MM.1S (cell line): Measurements from ENCODE around the gene MSI2.

Experiments
- DNase-seq: peaks from one replicate; pipeline ENCODE4 v3.0.0-alpha.2; 2015
- H2AFZ ChIP-seq: fragments of 300-600 bp; sonication (generic); 2 replicates; pipeline ENCODE4 v1.6.0; 2016; ENCODE audit warnings: antibody characterized with exemption, low read length
- H3F3A ChIP-seq: fragments of 300-600 bp; sonication (generic); 2 replicates; pipeline ENCODE4 v1.6.1; 2016; ENCODE audit warnings: mild to moderate bottlenecking, antibody characterized with exemption, low read length, moderate library complexity, mixed read lengths; ENCODE audit not compliant: insufficient read depth
- H3K27ac ChIP-seq: fragments of 300-600 bp; sonication (generic); 2 replicates; pipeline ENCODE4 v1.5.1; 2016; ENCODE audit warnings: mild to moderate bottlenecking, low read length
- H3K27me3 ChIP-seq: fragments of 300-600 bp; sonication (generic); replicated peaks from 2 replicates; pipeline ENCODE4 v1.6.0; 2016; ENCODE audit warnings: low read length; ENCODE audit not compliant: insufficient read depth
- H3K36me3 ChIP-seq: fragments of 300-600 bp; sonication (generic); replicated peaks from 2 replicates; pipeline ENCODE4 v1.6.1; 2016; ENCODE audit warnings: mild to moderate bottlenecking, low read length, mixed read lengths; ENCODE audit not compliant: insufficient read depth
- H3K4me1 ChIP-seq: fragments of 300-600 bp; sonication (generic); 2 replicates; pipeline ENCODE4 v1.6.1; 2016; ENCODE audit warnings: low read length, mixed read lengths
- H3K4me2 ChIP-seq: fragments of 300-600 bp; sonication (generic); 2 replicates; pipeline ENCODE4 v1.6.0; 2016; ENCODE audit warnings: low read depth, low read length
- H3K4me3 ChIP-seq: fragments of 300-600 bp; sonication (generic); 2 replicates; pipeline ENCODE4 v1.5.1; 2016; ENCODE audit warnings: low read length, mixed read lengths
- H3K79me2 ChIP-seq: fragments of 300-600 bp; sonication (generic); 2 replicates; pipeline ENCODE4 v1.6.1; 2016; ENCODE audit warnings: mixed run types, low read length, mixed read lengths
- H3K9ac ChIP-seq: fragments of 300-600 bp; sonication (generic); 2 replicates; pipeline ENCODE4 v1.6.1; 2016; ENCODE audit warnings: low read length, mixed read lengths
- H3K9me2 ChIP-seq: fragments of 300-600 bp; sonication (generic); replicated peaks from 2 replicates; pipeline ENCODE4 v1.6.1; 2016; ENCODE audit warnings: mild to moderate bottlenecking, low read length, mixed read lengths; ENCODE audit not compliant: insufficient read depth
- H3K9me3 ChIP-seq: fragments of 300-600 bp; sonication (generic); replicated peaks from 2 replicates; pipeline ENCODE4 v1.6.1; 2016; ENCODE audit warnings: mild to moderate bottlenecking, low read length, mixed read lengths; ENCODE audit not compliant: insufficient read depth
- H4K20me1 ChIP-seq: fragments of 300-600 bp; sonication (generic); 2 replicates; pipeline ENCODE4 v1.6.1; 2016; ENCODE audit warnings: mild to moderate bottlenecking, low read length, moderate library complexity, mixed read lengths; ENCODE audit not compliant: insufficient read depth
- CTCF ChIP-seq: fragments of 300-600 bp; sonication (generic); IDR thresholded peaks from 2 replicates; pipeline ENCODE4 v1.5.1; 2016; ENCODE audit warnings: antibody characterized with exemption, low read length, mixed read lengths
- EZH2 ChIP-seq: fragments of 300-600 bp; sonication (generic); optimal IDR thresholded peaks from 2 replicates; pipeline ENCODE3; 2017; ENCODE audit warnings: low read depth, mild to moderate bottlenecking, antibody characterized with exemption, low read length, mixed read lengths
- EZH2phosphoT487 ChIP-seq: fragments of 300-600 bp; sonication (generic); IDR thresholded peaks from 2 replicates; pipeline ENCODE4 v1.6.1; 2018; ENCODE audit warnings: antibody characterized with exemption, low read length

The MSI2 gene

GRCh38 chr17:57270801-57271245 lies 14.5 kb downstream of the MSI2 start:
- Histone ChIP-seq H3K4me1 (peaks cover 14% of the 10 kb centered on the region), H3K27me3 (no peaks in the 10 kb centered on the region), H3K9me2 (no peaks in the 10 kb centered on the region), H3F3A (peaks cover 7% of the 10 kb centered on the region; the same call in 1 of the 2 replicates), H3K9me3 (no peaks in the 10 kb centered on the region), H3K4me2 (no peak overlapping the region), H3K27ac (no peak overlapping the region), H3K36me3 (no peaks in the 10 kb centered on the region; the same call in 1 of the 2 replicates), H4K20me1 (no peaks in the 10 kb centered on the region), H3K79me2 (peaks cover 93% of the 10 kb centered on the region), H3K4me3 (no peak overlapping the region), H3K9ac (no peak overlapping the region), H2AFZ (no peak overlapping the region)
- no peak for DNase-seq
- TF ChIP-seq EZH2 (no peak), EZH2phosphoT487 (no peak), CTCF (no peak)

- peak overlapping the region; percentile 32; the same call in 1 of the 2 replicates for H3K4me2 ChIP-seq
- H3K4me3 ChIP-seq, result no peak overlapping the region
- H3K27ac ChIP-seq, result peak overlapping the region; percentile 17; the same call in 1 of the 2 replicates
- no peak overlapping the region for H3K9ac ChIP-seq
- H4K20me1 ChIP-seq, result no peaks in the 10 kb centered on the region
- H3K36me3 ChIP-seq, result peaks cover 5% of the 10 kb centered on the region
- H3K79me2 ChIP-seq, result peaks cover 96% of the 10 kb centered on the region
- no peak overlapping the region for H2AFZ ChIP-seq
- H3F3A ChIP-seq, result peaks cover 7% of the 10 kb centered on the region; the same call in 1 of the 2 replicates
- TF ChIP-seq CTCF (no peak), EZH2 (no peak), EZH2phosphoT487 (no peak)
- peaks cover 14% of the 10 kb centered on the region for H3K4me1 ChIP-seq
- DNase-seq, result no peak
- no peaks in the 10 kb centered on the region for H3K9me2 ChIP-seq
- no peaks in the 10 kb centered on the region for H3K9me3 ChIP-seq
- no peaks in the 10 kb centered on the region for H3K27me3 ChIP-seq
Measured at GRCh38 chr17:57271821-57272220, 15.5 kb downstream of the MSI2 start.

GRCh38 chr17:57273490-57273889 lies 17.2 kb downstream of the MSI2 start:
- Histone ChIP-seq H3K9ac (no peak overlapping the region), H3K9me3 (no peaks in the 10 kb centered on the region)

More at GRCh38 chr17:57273490-57273889, 17.2 kb downstream of the MSI2 start:
- no peak for DNase-seq
- peaks cover 14% of the 10 kb centered on the region for H3K4me1 ChIP-seq
- no peak for TF ChIP-seq CTCF
- TF ChIP-seq EZH2phosphoT487, result no peak
- no peak for TF ChIP-seq EZH2
- H3K27ac ChIP-seq, result no peak overlapping the region
- H3K4me3 ChIP-seq, result no peak overlapping the region
- no peaks in the 10 kb centered on the region for H3K9me2 ChIP-seq
- H4K20me1 ChIP-seq, result no peaks in the 10 kb centered on the region
- no peak overlapping the region for H3K4me2 ChIP-seq
- peaks cover 5% of the 10 kb centered on the region for H3K36me3 ChIP-seq
- peaks cover 7% of the 10 kb centered on the region; the same call in 1 of the 2 replicates for H3F3A ChIP-seq
- peaks cover 92% of the 10 kb centered on the region for H3K79me2 ChIP-seq
- H2AFZ ChIP-seq, result no peak overlapping the region
- no peaks in the 10 kb centered on the region for H3K27me3 ChIP-seq
